ENCODE data around the gene HOXA13. TPM values are rescaled to one million over a fixed set of nuclear protein-coding genes. Genes with fewer than 3 reads are reported as not detected.

Gene HOXA13
- total RNA-seq, 1 donor from 2014 or later: not detected

DNA sequence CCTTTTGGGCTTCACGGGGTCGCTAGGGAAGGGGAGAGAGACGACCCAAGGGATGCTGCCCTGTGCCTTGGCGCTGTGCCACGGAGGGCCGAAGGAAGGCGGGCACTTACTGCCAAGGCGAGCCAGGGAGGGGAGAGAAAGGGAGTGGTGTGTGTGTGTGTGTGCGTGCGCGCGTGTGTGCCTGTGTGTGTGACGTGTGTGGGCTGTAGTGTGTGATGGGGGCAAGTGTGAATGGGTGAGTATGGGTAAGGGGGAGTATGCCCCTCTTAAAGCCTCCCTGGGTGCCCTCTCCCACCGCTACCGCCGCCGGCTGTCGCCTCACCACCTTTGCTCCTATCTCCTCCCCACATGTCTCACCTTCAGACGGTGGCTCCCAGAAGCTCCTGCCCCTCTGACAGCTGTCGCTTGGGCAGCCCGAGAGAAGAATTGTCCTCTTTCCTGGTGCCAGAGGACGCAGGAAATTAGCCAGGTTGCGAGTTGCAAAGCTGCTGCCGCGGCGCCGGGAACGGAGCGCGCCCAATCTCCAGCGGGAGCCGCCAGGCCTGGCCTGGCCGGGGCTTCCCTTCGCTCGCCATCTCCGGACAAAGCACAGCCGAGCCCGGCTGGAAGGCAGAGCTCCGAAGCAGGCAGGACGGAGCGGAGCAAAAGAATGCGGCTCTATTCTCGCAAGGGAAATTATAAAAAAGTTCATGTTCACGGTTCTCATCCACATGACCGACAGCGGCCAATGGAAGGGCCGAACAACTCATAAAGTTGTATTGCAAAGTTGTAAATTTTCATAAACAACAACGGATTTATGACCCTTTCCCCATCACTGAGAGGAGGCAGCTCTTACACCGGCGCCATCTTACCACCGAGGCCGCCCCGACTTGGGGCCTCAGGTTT is 47.7 kb downstream of the HOXA13 start, which contains the start of gene HOXA3:
TSS of gene HOXA3 (minus strand) at position 653 of the 885 bp plus-strand sequence. CDS start 41,943 bp downstream, outside the sequence.
- intact Hi-C loops (cut with micrococcal nuclease): loop anchor here (2.0 kb wide), 2 partner anchors 15 to 55 kb away; no protein-coding TSS in a partner anchor

DNA sequence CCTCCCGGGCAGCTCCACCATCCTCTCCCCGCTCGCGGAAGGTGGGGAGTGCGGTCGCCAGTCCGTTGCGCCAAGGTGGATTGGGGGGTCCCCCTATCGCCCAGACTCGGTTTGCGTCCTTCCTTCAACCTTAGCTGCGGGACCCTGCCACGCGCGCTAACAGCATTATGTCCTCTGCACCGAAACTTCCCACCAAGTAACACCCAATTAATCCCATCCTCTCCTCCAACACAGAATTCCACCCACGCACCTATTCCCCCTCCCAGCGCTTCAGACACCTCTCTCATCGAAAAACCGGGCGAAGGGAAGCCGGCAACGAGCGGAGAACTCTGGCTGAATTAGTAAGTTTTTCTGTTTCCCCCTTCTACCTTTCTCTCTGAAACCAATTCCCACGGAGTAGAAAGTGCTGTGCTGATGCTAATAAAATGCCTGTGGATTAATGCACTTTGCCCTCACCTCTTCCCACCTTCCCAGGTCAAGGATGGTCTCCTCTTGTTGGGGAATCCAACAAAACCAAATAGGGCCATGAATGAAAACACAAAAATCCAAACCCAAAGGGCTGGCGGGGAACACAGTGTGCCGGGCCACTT is 48.5 kb downstream of the HOXA13 start:
- intact Hi-C loops (cut with micrococcal nuclease): loop anchor here (2.0 kb wide), 2 partner anchors 15 to 55 kb away; no protein-coding TSS in a partner anchor

- intact Hi-C loops (cut with micrococcal nuclease): loop anchor here (1.0 to 2.0 kb wide), 3 partner anchors 10 to 54 kb away; no protein-coding TSS in a partner anchor
Measured at GRCh38 chr7:27150568-27151340, 49.1 kb downstream of the HOXA13 start.

DNA sequence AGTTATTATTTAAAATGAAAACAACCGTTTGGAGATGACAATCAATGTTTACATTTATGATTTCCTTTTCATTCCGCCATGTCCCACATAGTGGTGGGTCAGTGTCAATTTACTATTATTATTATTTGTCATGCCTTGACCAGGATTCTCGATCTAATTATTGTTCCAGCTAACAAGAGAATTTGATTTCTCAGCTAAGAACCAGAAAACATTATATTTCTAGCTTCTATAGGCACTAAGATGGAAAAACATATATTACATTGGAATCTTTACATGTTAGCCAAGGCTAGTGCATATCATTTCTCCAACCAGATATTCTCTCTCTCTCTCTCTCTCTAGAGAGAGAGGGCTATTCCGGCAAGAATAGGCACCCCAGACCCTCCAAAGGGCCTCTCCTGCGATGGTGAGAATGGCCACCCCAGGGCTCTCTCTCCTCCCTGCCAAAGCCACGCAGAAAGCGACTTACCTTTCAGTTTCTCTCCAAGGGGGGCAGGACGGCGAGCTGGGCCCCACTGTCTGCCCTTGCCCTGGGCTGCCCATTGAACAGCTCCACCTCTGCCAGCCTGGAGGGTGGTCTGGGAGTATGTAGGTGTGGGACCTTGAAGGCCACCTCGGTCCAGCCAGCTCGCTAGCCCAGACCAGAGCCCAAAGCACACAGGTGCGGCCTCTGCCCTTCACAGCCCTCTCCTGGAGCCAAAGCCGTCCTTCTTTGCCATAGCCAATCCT is 49.9 kb downstream of the HOXA13 start:
- intact Hi-C loops (cut with micrococcal nuclease): loop anchor here (1.0 to 2.0 kb wide), 3 partner anchors 10 to 53 kb away; no protein-coding TSS in a partner anchor

- intact Hi-C loops (cut with micrococcal nuclease): no loop called here
Measured at GRCh38 chr7:27148756-27149641, 50.9 kb downstream of the HOXA13 start.

DNA sequence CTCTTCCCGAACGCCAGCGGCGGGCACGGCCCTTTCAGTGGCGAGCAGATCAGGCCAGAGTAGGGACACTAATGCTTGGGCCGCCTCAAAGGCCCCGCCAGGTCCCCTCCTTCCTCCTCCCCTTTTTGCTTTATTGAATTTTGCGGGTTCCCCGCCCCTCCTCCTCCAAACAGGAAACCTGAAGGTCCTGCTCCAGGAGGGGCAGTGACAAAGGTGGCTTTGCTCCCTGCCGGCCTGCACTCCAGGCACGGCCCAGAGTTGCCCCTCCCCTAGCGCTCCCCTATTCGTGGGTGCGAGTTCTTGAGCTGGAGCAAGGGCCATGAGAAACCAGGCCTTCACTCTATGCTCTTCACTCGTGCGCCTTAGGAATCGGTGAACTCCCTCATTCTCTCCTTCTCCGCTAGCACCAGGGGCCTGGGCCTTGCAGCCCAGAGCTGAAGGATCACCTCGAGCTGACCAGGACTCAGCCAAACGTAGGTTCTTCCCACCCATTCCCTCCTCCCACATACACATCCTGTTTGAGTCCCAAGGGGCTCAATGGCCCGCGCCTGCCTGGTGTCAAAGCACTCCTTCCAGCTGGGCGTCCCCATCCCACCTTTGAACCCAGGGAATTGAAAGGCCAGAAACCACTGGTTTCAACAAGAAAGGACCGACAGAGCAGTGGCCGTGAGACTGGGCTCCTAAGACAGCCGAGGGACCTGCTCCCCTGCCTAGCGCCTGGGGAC is 51.7 kb downstream of the HOXA13 start:
- intact Hi-C loops (cut with micrococcal nuclease): no loop called here

DNA sequence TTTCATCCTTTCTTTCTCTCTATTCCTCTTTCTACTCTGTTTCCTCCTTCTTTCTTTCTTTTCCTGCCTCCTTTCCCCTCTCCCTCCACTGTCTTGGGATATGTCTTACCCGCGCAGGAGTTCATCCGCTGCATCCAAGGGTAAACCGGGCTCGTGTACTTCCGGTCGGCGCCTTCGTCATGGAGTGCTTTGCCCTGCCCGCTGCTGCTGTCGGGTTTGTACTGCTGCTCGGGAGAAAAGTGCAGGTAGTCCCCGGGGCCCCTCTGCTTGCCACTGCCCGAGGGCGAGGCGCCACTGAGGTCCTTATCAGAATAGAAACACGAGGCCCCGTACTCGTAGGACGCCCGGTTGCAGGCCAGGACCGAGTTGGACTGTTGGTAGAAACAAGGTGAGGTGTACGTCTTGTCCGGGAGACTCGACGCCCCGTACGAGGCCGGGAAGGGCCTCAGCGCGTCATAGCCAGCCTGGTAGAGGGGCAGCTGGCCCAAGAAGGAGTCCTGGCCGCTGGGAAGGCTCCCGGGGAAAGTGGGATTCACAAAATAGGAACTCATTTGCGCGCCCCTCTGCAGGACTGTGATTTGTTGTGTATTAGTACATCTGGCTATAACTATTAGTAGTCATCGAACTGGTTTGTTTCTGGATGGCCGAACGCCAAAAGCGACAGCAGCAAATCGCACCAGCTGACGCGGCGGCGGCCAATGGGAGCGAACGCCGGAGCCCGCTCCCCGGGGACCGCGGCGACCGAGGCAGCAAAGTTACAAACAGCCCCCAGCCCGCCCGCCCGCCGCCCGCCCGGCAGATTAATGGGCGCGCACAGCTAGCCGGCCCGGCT is 52.5 kb downstream of the HOXA13 start, which contains the start of gene HOXA6:
TSS of gene HOXA6 (minus strand) at position 576 of the 832 bp plus-strand sequence. CDS start at position 551, 25 bp downstream.
- intact Hi-C loops (cut with micrococcal nuclease): no loop called here

DNA sequence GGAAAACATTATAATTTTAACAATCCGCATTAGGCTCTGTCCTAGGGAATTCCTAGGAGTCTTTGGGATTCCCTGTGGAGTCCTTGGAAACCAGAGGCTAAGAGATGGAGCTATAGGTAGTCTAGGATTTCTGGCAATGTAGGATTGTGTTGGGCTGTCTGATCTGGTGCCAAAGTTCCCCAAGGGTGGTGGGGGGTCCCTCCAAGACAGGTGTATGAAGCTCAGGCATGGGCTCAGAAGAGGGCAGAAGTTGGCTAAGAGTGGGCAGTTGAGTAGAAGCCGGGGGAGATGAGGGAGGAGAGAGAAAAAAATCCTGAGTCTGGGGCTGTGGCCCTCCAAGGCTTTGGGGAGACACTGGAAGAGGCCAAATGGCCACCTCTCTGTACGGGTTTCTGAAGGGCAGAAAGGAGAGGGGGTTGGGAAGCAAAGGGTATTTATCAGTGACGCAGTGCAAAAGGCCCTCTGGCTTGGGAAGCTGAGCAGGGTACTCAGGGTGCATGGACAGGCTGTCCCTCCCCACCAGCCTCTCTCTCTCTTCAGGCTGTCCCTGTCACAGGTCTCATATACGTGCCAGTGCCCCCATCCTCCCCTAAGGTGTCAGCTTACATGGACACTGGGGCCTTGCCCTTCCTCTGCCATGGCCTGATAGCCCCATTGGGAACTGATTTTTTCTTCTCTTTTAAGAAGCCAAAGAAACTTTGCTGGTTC is 53.2 kb downstream of the HOXA13 start:
- intact Hi-C loops (cut with micrococcal nuclease): no loop called here

GRCh38 chr7:27145914-27146412 is 53.9 kb downstream of the HOXA13 start:
- intact Hi-C loops (cut with micrococcal nuclease): no loop called here

GRCh38 chr7:27145165-27145913 is 54.6 kb downstream of the HOXA13 start:
- intact Hi-C loops (cut with micrococcal nuclease): no loop called here

GRCh38 chr7:27144781-27145164 is 55.1 kb downstream of the HOXA13 start:
- intact Hi-C loops (cut with micrococcal nuclease): no loop called here

Other genes with a start within 250 kb of the HOXA13 start
- 0.41 and 0.50 TPM in 2 replicates for gene HOXA1, start 104.1 kb downstream of the HOXA13 start, total RNA-seq
- gene HOXA2, start 97.4 kb downstream of the HOXA13 start, total RNA-seq: not detected in 2 replicates
- 0.16 TPM in 1 of 2 replicates, not detected in the other for gene HOXA4, start 69.3 kb downstream of the HOXA13 start, total RNA-seq
- gene HOXA5, start 56.4 kb downstream of the HOXA13 start, total RNA-seq: not detected in 2 replicates
- not detected in 2 replicates for gene HOXA6, start 52.3 kb downstream of the HOXA13 start, total RNA-seq
- 0.34 TPM in 1 of 2 replicates, not detected in the other for gene HOXA3, start 47.5 kb downstream of the HOXA13 start, total RNA-seq
- gene HOXA7, start 43.4 kb downstream of the HOXA13 start, total RNA-seq: not detected in 2 replicates
- gene HOXA9, start 34.6 kb downstream of the HOXA13 start, total RNA-seq: not detected in 2 replicates
- 0.11 TPM in 1 of 2 replicates, not detected in the other for gene HOXA10, start 25.8 kb downstream of the HOXA13 start, total RNA-seq
- not detected in 2 replicates for gene HOXA11, start 14.9 kb downstream of the HOXA13 start, total RNA-seq
- gene EVX1, start 42.7 kb upstream of the HOXA13 start, total RNA-seq: not detected in 2 replicates

All from T-helper 2 cell treated with Interferon-gamma antibody and Interleukin-4, amounts not matched to agents 100 ng/mL and 5 ng/mL, for 36 hours (primary cell).